ENCODE measurements around the gene SNTB2. TPM values are rescaled to one million over a fixed set of nuclear protein-coding genes. Genes with fewer than 3 reads are reported as not detected.

SNTB2 gene
- total and polyA plus RNA-seq, 2 of the 13 experiments (the other 11 are each of a cell fraction or from before 2014, with no cell fraction given): 11.5 to 19.2 TPM

DNA sequence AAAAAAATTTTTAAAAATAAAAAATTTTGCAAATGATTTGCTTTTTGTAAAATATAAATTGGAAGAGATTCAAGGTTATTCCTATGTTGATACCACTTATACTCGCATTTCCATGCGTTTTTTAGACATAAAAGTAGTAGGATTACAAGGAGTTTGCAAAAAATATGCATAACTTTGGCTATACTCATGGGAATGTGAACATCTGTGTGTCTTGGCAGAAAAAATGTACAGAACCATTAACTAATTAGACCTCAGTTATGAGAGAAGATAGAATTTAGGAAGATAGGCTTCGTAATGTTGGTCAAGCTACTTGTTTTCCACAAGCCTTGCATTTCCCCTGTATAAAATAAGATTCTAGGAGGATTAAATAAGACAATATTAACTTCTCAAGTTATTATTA lies 63.1 kb downstream of the SNTB2 start (continued):
- TF ChIP-seq XBP1 (CRISPR knock-in tag; IDR thresholded peaks at IDR 0.05) (no peak), MYC (CRISPR knock-in tag; IDR thresholded peaks at IDR 0.05; ENCODE audit: borderline replicate concordance) (no peak)

DNA sequence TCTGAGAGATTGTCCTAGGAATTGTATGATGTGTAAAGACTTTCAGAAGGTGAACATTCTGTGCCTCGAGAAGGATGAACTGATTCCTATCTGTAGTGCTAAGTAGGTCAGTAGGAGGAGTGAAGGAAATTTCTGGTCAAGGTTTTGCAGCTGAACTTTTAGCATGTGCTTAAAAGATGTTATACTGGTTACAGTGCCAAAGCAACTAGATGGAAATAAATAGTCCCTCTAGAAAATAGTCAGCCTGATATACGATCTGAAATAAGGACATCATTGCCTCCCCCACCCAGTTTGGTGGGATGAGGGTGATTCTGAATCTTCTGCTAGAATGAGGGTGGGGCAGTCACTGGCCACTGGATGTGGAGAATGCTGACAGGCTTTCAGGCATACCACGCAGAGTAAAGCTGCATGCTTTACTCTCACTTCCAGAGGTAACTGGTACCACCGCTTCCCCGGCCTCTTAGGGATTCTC lies 66.9 kb downstream of the SNTB2 start:
- H3K27ac ChIP-seq (ENCODE audit: extremely low read length, insufficient read depth, low read length): no peak overlapping the region
- FAIRE-seq (no peak), ATAC-seq (no peak), DNase-seq (ENCODE audit: low spot score) (no peak)
- intact Hi-C loops (cut with micrococcal nuclease; ENCODE audit: unreplicated experiment) (no loop called here), in situ Hi-C loops (cut with HindIII; ENCODE audit: extremely low pct_ligation_motif_present, low pct_unique_long_range_greater_than_20kb) (no loop called here)
- no peak overlapping the region for H3K9ac ChIP-seq (ENCODE audit: insufficient read depth, low read depth, low read length)
- H3K9me3 ChIP-seq (ENCODE audit: low read length): no peaks in the 10 kb centered on the region
- no peaks in the 10 kb centered on the region for H3K79me2 ChIP-seq (ENCODE audit: insufficient read depth, low read length)
- no peaks in the 10 kb centered on the region; a peak in 1 of 5 replicates for H3K36me3 ChIP-seq (replicated peaks in 1 of 2; ENCODE audit: control insufficient read depth in 1 of 2, insufficient read depth in 2 of 2, low read length in 2 of 2)
- no peaks in the 10 kb centered on the region for H3K4me1 ChIP-seq (ENCODE audit: insufficient read depth, low read length)
- no peak overlapping the region for H3K4me2 ChIP-seq (ENCODE audit: low read depth, low read length)
- H3K4me3 ChIP-seq (replicated peaks in 1 of 3; ENCODE audit: insufficient read depth in 1 of 3, low read depth in 2 of 3, low read length in 3 of 3): no peak overlapping the region
- no peak overlapping the region for H2AFZ ChIP-seq (ENCODE audit: low read length)
- WGBS (ENCODE audit: low lambda C conversion rate): 97% methylated on average over 5 of the region's 5 CpGs
- no TSS peak for BruUV-seq (replicated peaks)
- no peaks in the 10 kb centered on the region for H3K27me3 ChIP-seq (ENCODE audit: control insufficient read depth in 1 of 2, insufficient read depth in 2 of 2, low read length in 2 of 2)
- H4K20me1 ChIP-seq (ENCODE audit: insufficient read depth, low read length): no peaks in the 10 kb centered on the region
- TF ChIP-seq KLF6 (CRISPR knock-in tag; IDR thresholded peaks at IDR 0.05) (no peak), ZNF460 (CRISPR knock-in tag; IDR thresholded peaks at IDR 0.05; ENCODE audit: borderline replicate concordance) (no peak), PAF1 (CRISPR knock-in tag; IDR thresholded peaks at IDR 0.05) (no peak), ZC3H4 (CRISPR knock-in tag; IDR thresholded peaks at IDR 0.05; ENCODE audit: borderline replicate concordance) (no peak), ZNF12 (CRISPR knock-in tag; IDR thresholded peaks at IDR 0.05) (no peak), ZSCAN12 (CRISPR knock-in tag; IDR thresholded peaks at IDR 0.05) (no peak), SRSF1 (optimal IDR thresholded peaks at IDR 0.05; ENCODE audit: low read depth, low read length) (no peak), BRCA1 (CRISPR knock-in tag; IDR thresholded peaks at IDR 0.05) (no peak), ZNF607 (CRISPR knock-in tag; IDR thresholded peaks at IDR 0.05; ENCODE audit: borderline replicate concordance) (no peak), ZNF496 (CRISPR knock-in tag; IDR thresholded peaks at IDR 0.05; ENCODE audit: insufficient replicate concordance) (no peak), FLYWCH1 (CRISPR knock-in tag; IDR thresholded peaks at IDR 0.05) (no peak), SMAD1 (CRISPR knock-in tag; IDR thresholded peaks at IDR 0.05; ENCODE audit: borderline replicate concordance, low read depth) (no peak), RORA (CRISPR knock-in tag; IDR thresholded peaks at IDR 0.05) (no peak), ETV6 (CRISPR knock-in tag; conservative IDR thresholded peaks at IDR 0.05) (no peak), ISL2 (CRISPR knock-in tag; IDR thresholded peaks at IDR 0.05) (no peak), SMARCE1 (IDR thresholded peaks at IDR 0.05; ENCODE audit: borderline replicate concordance) (no peak)
- TF ChIP-seq, protein P1, sequence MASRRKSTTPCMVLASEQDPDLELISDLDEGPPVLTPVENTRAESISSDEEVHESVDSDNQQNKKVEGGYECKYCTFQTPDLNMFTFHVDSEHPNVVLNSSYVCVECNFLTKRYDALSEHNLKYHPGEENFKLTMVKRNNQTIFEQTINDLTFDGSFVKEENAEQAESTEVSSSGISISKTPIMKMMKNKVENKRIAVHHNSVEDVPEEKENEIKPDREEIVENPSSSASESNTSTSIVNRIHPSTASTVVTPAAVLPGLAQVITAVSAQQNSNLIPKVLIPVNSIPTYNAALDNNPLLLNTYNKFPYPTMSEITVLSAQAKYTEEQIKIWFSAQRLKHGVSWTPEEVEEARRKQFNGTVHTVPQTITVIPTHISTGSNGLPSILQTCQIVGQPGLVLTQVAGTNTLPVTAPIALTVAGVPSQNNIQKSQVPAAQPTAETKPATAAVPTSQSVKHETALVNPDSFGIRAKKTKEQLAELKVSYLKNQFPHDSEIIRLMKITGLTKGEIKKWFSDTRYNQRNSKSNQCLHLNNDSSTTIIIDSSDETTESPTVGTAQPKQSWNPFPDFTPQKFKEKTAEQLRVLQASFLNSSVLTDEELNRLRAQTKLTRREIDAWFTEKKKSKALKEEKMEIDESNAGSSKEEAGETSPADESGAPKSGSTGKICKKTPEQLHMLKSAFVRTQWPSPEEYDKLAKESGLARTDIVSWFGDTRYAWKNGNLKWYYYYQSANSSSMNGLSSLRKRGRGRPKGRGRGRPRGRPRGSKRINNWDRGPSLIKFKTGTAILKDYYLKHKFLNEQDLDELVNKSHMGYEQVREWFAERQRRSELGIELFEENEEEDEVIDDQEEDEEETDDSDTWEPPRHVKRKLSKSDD (CRISPR knock-in tag; IDR thresholded peaks at IDR 0.05; ENCODE audit: low read depth): no peak
- TF ChIP-seq, protein P2, sequence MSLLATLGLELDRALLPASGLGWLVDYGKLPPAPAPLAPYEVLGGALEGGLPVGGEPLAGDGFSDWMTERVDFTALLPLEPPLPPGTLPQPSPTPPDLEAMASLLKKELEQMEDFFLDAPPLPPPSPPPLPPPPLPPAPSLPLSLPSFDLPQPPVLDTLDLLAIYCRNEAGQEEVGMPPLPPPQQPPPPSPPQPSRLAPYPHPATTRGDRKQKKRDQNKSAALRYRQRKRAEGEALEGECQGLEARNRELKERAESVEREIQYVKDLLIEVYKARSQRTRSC (CRISPR knock-in tag; IDR thresholded peaks at IDR 0.05; ENCODE audit: low read depth): no peak
- ChIA-PET CTCF (ENCODE audit: low intra/inter-chr PET ratio, low total read pairs) (no interaction called here), POLR2A (no interaction called here)
